GM18873 (cell line): ENCODE results near the gene ACTL10.

Experiments used
- ATAC-seq: cut with Tn5 transposase; IDR thresholded peaks from one replicate; pipeline ENCODE4 v1.9.1; 2021; ENCODE audit warnings: mild to moderate bottlenecking, moderate library complexity, moderate number of reproducible peaks; ENCODE audit not compliant: unreplicated experiment, low FRiP score

The ACTL10 gene

GRCh38 chr20:33675136-33675959, 8.6 kb downstream of the ACTL10 start:
- ATAC-seq = no peak

- ATAC-seq = no peak
Observed at GRCh38 chr20:33676121-33676520, 9.4 kb downstream of the ACTL10 start.

GRCh38 chr20:33676652-33677645, 10.2 kb downstream of the ACTL10 start:
- no peak for ATAC-seq

DNA sequence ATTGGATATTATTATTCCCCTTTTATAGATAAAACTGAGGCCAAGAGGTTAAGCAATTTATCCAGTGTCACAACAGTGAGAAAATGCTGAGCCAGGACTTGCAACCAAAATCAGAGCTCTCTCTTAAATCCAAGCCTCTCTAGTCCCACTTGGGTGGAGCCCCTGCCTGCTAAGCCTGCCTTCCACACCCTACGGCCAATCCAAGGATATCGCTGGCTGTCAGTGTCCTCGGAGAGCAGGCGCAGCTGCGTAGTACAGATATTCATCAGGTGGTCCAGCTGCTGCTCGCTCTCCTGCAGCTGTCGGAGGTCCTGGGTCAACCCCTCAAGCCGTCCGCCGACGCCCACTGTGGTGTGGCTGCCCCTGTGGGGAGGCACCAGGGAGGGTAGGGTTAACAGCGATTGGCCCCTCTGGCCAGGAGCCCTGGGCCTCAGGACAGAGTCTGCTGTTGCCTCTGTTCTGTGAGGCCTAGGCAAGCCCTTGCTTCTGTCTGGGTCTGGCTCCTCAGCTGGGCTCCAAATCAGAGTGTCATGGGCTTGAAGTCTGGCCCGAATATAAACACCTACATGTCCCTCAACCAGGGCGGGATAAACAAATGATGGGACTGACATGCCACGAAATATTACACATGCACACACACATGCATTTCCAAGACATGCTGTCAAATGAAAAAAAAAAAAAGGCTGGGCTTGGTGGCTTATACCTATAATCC, 11.4 kb downstream of the ACTL10 start:
- ATAC-seq = no peak

DNA sequence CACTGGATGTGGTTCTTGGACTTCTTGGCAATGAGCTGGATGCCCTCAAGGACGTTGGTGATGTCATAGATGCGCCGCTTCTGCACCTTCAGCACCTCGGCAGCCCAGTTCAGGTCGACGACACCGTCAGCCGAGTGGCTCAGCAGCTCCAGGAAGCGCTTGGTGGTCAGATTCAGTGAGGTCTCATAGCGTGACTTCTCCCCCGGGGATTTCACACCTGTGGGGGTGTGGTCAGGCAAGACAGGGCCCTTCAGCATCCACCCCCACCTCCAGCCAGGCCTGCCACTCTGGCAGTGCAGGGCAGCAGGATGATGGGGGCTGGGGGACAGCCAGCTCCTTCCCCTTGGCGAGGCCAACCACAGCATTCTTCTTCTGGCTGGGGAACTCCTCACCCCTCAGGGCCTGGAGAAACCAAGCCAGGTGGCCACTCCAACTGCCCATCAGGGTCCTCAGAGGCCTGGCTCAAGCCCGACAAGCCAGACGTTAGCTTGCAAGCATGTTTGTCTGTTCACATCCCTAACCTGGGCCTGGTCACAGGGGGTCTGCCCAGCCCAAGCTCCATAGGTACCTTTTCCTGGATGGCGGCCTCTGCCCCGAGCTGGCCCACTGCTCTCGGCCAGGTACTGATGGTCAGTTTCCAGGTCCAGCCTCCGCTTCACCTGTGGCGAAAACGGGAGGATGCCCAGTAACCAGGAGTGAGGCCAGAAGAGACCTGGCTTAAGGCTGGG, 13.2 kb downstream of the ACTL10 start:
- ATAC-seq = no peak

GRCh38 chr20:33680686-33681085, 13.9 kb downstream of the ACTL10 start:
- ATAC-seq = no peak

- no peak for ATAC-seq
Observed at GRCh38 chr20:33681288-33681687, 14.5 kb downstream of the ACTL10 start.

GRCh38 chr20:33681728-33682353, 15.1 kb downstream of the ACTL10 start:
- ATAC-seq = no peak

GRCh38 chr20:33684533-33685327, 18.0 kb downstream of the ACTL10 start:
- ATAC-seq = no peak

DNA sequence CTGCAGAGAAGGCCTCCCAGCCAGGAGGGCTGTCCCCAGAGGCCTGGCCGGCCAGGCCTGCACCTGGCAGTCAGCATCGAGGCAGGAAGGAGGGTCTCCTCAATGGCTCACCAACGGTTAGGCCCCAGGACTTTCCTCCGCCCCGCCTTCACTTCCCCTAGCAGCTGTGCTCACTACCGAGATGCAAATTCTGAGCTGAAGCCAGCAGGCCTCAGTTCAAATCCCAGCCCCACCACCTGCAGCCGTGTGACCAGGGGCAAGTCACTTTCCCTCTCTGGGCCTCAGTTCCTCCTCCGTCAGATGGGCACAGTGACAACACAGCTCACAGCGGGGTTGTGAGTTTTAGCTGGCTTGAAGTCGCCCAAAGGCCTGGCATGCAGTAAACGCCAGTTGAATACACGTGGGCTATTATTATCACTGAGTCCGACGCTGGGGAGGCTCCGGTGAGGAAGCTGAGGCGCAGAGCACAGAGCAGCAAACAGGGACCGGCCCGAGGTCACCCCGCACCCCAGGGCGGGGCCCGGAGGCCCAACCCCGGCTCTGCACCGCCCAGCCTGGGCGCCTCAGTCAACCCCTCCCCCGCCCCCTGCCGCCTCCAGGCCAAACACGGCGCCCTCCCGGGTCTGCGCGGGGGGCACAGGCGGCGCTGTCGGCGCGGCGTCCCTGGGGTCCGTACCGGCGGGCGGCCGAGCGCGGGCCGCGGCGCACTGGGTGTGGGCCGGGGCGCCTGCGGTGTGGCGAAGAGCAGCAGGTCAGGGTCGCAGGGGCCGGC, 18.8 kb downstream of the ACTL10 start:
- ATAC-seq = no peak

DNA sequence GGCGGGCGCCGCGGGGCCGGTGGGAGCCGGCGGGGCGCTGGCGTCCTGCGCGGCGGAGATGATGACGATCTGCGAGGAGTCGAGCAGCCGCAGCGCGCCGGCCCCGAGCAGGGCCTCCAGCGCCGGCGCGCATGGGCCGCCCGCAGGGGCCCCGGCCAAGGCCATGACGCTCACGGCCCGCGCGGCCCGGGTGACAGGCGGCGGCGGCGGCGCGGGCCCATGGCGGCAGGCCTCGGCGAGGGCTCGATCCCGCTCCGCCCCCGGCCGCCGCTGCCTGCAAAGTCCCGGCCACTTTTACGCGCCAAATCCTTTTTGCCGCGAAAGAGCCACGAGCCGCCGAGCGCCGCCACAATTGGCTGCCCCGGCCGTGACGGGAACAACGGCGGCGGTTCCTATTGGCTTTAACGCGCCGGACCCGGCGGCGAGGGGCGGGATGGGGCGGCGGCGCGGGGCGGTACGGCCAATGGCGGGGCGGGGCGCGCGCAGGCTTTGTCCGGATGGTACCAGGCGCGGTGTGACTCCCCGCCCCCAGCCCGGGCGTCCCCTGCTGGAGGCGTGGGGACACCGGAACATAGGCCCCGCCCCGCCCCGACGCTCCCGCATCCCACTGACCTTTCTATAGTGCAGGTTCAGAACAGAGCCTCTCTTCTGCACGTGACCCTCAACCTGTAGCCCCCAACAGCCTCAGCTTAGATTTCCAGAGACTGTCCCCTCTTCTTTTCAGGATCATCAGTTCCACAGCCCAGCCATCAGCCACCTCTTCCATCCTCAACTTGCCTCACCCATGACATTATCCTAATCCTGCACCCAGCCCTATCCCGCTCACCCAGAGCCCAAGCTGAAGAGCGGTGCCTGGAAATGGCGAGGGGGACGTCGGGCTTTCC, 19.6 kb downstream of the ACTL10 start, which contains the start of gene E2F1:
Gene E2F1, minus strand, starts transcription at position 286 of the 884 bp plus-strand sequence. Its CDS starts 121 bp downstream, at position 165.
- peak; percentile 55 for ATAC-seq

- ATAC-seq = no peak
Observed at GRCh38 chr20:33686984-33687366, 20.2 kb downstream of the ACTL10 start.

- ATAC-seq = no peak
Observed at GRCh38 chr20:33687370-33687915, 20.7 kb downstream of the ACTL10 start.

- no peak for ATAC-seq
Observed at GRCh38 chr20:33687993-33688937, 21.5 kb downstream of the ACTL10 start.

DNA sequence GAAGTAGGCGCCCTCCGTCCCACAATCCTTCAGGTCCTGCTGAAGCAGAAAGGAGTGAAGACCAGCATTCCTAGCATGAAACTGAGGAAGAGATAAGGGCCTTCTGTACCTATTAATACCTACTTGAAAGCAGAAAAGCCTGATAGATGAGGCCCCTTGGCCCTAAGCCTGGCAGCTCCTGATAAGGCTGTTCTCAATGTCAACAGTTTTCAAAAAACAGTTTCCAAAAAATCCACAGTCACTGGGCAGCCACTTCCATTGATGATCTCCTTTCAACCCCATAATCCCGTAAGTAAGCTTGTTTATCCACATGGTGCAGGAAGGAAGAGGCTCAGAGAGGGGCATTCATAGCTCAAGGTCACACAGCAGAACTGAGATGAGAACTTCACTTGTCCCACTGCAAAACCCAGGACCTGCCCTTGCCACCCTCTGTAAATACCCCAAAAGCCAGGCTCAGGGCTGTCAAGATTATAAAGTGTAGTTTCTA, 22.2 kb downstream of the ACTL10 start:
- no peak for ATAC-seq
